ENCODE measurements around the gene DBX1.
A peak's percentile ranks its signal among the peaks of the same experiment; 100 is the strongest.

Gene DBX1

GRCh38 chr11:20127671-20128527 is 32.4 kb downstream of the DBX1 start:
- DNase-seq (ENCODE audit: extremely low spot score, insufficient read length, low read depth) (peak; percentile 52), FAIRE-seq (peak; percentile 72)

GRCh38 chr11:20126724-20127123 is 33.6 kb downstream of the DBX1 start:
- FAIRE-seq (no peak), DNase-seq (ENCODE audit: extremely low spot score, insufficient read length, low read depth) (no peak)

GRCh38 chr11:20125927-20126326 is 34.3 kb downstream of the DBX1 start:
- FAIRE-seq (no peak), DNase-seq (ENCODE audit: extremely low spot score, insufficient read length, low read depth) (no peak)

GRCh38 chr11:20122131-20122530 is 38.1 kb downstream of the DBX1 start:
- FAIRE-seq = no peak

GRCh38 chr11:20120134-20120925 is 39.9 kb downstream of the DBX1 start:
- no peak for FAIRE-seq

More at GRCh38 chr11:20122131-20122530, 38.1 kb downstream of the DBX1 start:
- DNase-seq (ENCODE audit: extremely low spot score, insufficient read length, low read depth) = no peak

GRCh38 chr11:20119315-20119714 is 41.0 kb downstream of the DBX1 start:
- no peak for FAIRE-seq
- DNase-seq (ENCODE audit: extremely low spot score, insufficient read length, low read depth) = no peak

More at GRCh38 chr11:20120134-20120925, 39.9 kb downstream of the DBX1 start:
- DNase-seq (ENCODE audit: extremely low spot score, insufficient read length, low read depth) = no peak

- no peak for FAIRE-seq
- DNase-seq (ENCODE audit: extremely low spot score, insufficient read length, low read depth) = no peak
These were observed 42.1 kb downstream of the DBX1 start for GRCh38 chr11:20118209-20118608.

GRCh38 chr11:20117291-20117690 is 43.0 kb downstream of the DBX1 start:
- DNase-seq (ENCODE audit: extremely low spot score, insufficient read length, low read depth) (no peak), FAIRE-seq (no peak)

GRCh38 chr11:20116825-20117224 is 43.5 kb downstream of the DBX1 start:
- DNase-seq (ENCODE audit: extremely low spot score, insufficient read length, low read depth) (no peak), FAIRE-seq (no peak)

GRCh38 chr11:20114588-20114987 is 45.7 kb downstream of the DBX1 start:
- FAIRE-seq (no peak), DNase-seq (ENCODE audit: extremely low spot score, insufficient read length, low read depth) (no peak)

- DNase-seq (ENCODE audit: extremely low spot score, insufficient read length, low read depth) = no peak
- FAIRE-seq = no peak
These were observed 47.2 kb downstream of the DBX1 start for GRCh38 chr11:20113149-20113438.

- no peak for DNase-seq (ENCODE audit: extremely low spot score, insufficient read length, low read depth)
- no peak for FAIRE-seq
These were observed 47.8 kb downstream of the DBX1 start for GRCh38 chr11:20112291-20113148.

- no peak for FAIRE-seq
- no peak for DNase-seq (ENCODE audit: extremely low spot score, insufficient read length, low read depth)
These were observed 48.4 kb downstream of the DBX1 start for GRCh38 chr11:20111871-20112270.

GRCh38 chr11:20110908-20111669 is 49.2 kb downstream of the DBX1 start:
- DNase-seq (ENCODE audit: extremely low spot score, insufficient read length, low read depth) (peak; percentile 38), FAIRE-seq (peak; percentile 47)

- no peak for FAIRE-seq
These were observed 50.4 kb downstream of the DBX1 start for GRCh38 chr11:20109731-20110445.

More at GRCh38 chr11:20109731-20110445, 50.4 kb downstream of the DBX1 start:
- no peak for DNase-seq (ENCODE audit: extremely low spot score, insufficient read length, low read depth)
